ENCODE measurements around the gene KXD1.
"Not testable (repeated sequence)": the region's sequence is repeated elsewhere in the genome, so short reads cannot be mapped to it uniquely, and the experiment has no call there.

KXD1 gene

DNA sequence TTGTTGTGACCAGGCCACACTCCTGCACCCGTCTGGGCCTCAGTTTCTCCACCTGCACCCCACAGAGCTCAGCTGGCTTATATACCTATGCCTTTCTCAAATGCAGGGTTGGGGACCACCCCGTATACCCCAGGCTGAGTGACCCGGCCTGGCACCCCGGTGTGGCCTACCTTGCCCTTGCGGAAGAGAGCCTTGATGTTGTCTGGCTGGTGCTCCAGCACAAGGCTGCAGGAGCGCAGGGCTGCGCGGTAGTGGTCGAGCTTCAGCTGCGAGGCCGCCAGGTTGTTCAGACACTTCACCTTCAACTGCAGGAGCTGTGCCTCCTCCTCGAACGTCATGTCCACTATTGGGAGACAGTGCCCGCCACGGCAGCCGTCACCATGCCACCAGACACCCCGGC lies 20.2 kb upstream of the KXD1 start:
- DNase-seq, result no peak

DNA sequence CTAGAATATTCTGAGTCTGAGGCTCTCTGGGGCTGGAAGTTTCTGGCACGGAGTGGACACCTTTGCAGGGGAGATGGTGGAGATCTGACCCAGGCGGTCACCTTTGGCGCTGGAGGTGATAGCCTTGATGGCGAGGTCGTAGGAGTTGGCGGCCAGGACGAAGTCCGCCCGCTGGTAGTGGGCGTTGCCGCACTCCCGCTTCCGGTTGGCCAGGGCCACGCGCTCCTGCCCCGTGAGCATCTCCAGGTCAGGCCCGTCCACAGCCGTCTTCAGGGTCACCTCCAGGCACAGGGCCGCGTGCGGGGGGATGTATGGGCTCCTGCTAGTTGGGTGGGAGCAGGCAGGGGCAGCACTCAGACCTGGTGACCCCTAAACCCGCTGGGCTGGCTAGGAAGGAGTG lies 19.6 kb upstream of the KXD1 start:
- DNase-seq, result no peak

DNA sequence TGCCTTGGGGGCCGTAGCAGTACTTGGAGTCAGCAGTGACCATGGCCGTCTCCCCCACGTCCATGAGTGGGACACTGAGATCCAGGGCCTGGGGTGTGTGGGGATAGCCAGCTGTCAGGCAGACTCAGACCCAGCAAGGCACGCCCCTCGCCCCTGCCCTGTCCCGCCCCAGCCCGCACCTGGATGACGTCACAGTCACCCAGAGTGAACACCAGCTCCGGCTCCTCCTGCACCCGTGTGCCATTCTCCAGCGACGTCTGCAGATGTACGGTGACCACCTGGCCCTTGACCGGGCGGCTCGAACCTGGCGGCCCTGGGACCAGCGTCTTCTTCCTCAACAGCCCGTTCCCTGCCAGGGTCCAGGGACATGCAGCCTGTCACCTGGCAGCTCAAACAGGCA lies 18.3 kb upstream of the KXD1 start:
- DNase-seq, result no peak

DNA sequence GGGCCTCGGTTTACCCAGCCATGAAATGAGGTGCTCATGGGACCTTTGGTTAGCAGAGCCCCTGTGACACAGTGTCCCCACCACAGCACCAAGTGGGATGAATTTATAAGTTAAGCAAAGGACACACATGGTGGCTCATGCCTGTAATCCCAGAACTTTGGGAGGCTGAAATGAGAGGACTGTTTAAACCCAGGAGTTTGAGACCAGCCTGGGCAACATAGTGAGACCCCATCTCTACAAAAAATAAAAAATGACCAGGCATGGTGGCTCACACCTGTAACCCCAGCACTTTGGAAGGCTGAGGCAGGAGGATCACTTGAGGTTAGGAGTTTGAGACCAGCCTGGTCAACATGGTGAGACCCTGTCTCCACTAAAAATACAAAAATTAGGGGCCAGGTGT lies 17.5 kb upstream of the KXD1 start:
- not testable (repeated sequence) for DNase-seq

DNA sequence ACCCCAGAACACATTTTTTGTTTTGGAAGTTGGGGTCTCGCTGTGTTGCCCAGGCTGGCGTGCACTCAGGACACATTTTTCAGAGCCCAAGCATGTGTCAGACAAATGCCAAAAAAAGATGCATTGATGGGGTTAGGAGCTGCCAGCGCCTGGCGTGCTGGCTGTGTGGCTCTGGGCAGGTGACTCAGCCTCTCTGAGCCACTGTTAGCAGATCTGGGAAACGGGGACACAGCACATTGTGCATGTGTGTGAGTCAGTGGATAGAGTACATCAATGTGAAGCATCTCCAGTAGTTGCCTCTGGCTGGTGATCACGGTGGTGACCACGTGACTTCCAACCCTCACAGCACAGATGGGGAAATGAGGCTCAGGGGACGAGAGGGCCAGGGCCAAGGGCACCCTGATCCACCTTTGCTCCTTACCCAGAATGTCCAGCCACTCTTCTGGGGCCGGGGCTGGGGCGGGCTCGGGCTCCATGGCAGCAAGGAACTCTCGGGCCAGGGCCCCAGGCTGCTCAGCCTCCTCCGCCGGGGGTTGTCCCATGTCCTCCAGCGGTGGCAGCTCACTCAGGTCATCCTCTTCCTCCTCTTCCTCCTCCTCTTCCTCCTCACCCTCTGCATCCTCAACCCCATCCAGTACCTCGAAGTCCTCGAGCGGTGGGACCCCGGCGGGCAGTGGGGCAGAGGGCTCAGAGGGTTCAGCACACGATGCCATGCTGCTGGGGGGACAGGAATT lies 16.2 kb upstream of the KXD1 start:
- no peak for DNase-seq

DNA sequence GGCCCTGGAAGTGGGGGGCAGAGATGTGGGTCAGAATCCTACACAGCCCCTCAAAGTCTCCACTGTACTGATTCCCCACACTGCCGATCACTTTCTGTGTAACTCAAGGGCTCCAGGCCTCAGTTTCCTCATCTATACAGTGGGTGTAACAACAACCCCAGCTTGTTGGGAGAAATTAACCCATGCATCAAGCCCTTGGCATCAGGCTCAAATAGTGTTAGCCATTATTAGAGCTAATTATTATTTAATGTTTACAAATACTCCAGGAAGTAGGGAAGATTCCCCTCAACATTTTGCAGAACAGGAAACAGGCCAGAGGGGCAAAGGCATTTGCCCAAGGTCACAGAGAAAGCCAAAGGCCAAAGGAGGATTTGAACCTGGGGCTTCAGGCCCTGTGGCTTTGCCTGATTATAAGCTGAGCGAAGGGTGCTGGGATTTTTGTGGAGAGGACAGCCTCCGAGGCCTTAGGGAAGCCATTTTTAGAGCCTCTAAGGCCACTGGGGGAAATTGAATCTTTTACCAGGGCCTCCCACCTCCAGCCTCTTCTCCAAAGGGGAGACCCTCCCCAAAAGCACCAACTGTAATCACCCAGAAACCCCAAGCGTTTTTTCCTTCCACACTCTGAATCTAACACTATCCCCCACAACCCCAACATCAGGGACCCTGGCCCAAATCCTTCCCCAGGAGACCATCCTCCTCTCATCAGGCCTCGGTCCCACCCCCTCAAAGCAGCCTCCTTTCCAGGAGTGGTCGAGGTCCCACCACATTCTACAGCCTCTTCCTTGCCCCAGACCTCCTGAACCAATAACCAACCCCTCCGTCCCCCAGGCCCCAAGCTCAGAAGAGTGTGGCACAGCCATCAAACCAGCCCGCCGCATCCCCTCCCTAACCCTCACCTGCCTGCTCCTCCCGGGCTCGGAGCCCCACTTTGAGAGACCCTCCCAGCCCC lies 15.4 kb upstream of the KXD1 start:
- no peak for DNase-seq

DNA sequence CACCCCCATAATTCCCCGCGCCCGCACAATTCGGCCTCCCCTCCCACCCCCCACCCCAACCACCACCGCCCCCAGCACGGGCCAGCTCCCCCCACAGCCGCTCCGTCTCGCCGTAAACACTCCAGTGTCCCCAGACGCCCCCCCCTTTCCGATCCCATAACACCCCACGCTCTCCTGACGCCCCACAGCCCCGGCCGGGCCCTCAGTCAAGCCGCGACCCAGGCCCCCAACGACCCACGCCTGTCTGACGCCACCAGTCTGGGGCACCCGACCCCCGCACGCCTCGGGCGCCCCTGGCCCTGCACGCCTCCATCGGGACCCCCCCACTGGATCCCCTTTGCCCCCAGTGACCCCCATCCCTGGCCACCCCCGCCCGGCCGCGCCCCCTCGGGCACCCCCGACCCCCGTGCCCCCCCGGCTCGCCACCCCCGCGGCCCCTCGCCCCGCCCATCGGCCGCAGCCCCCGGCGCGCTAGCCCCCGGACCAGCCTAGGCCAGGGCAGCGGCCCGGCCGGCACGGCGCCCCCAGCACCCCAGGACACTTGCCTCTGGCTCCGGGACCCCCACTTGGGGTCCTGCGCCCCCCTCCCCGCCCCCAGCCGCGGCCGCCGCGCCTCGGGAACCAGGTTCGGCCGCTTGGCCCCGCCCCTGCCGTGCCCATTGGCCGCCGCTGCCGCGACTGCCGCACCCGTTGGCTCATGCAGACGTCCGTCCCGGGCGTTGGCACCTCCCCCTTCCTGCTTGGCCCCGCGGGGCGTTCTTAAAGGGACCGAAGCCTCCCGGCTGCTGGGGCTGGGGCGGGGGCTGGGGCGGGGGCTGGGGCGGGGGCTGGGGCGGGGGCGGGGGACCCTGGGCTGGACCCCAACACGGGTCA lies 14.5 kb upstream of the KXD1 start, which contains the start of gene FKBP8:
TSS of gene FKBP8 (minus strand) at position 633 of the 873 bp plus-strand sequence. CDS start 1,603 bp downstream, outside the sequence.
- DNase-seq, result peak; percentile 94

DNA sequence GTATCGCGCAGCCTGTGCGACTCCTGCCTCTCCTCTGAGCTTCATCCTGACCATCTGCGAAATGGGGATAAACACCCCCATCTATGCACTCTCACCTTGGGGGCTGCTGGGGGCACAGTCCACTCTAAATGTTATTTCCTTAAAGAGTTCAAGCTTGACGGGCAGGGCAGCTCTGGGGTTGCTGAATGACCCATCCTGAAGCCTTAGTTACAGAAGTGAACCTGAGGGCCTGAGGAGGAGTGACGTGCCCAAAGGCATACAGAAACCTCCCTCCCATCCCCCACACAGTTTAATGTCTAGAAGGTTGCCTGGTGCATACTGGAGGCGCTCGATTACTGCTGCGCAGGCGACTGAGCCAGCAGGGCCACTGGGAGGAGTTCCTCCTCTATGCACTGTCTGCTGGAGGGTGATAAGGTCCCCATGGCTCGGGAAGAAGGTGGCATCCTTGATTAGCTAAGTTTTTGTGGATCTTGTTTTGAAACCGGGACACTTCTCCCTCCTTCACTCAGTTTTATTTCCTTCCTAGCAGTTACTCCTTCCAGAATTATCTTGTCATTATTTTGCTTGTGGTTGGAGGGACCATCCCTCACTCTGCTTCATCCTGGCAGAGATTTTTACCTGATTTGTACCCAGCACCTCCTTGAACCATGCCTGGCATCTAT lies 13.7 kb upstream of the KXD1 start:
- peak; percentile 90 for DNase-seq

DNA sequence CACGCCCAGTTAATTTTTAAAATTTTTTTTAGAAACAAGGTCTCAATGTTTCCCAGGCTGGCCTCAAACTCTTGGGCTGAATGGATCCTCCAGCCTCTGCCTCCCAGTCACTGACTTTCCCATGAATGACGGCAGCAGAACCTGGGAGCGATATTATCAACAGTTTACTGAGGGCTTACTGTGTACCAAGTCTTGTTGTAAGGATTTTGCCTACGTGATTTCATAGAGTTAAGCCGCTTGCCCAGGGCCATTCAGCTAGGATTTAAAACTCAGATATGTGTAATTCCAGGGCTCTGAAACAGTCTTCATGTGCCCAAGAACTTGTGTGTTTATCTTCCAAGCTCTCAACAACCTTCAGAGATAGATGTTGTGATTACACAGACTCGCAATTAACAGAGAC lies 6.0 kb upstream of the KXD1 start:
- DNase-seq, result no peak

DNA sequence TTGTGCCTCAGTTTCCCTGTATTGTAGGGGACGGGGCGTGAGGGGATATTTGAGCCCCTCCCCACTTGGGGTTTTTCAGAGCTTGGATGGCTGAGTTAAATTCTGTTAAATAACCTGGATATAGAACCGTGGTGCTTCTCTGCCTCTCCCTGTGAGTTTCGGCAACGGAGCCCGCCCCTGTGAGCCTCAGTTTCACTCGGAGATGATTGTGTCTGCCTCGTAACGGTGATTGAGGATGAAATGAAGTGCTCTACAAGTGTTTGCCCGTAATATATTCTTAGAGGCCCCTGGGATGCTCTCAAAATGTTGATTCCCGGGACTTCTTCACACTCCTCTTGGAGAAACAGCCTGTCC lies 509 bp downstream of the KXD1 start:
- peak; percentile 19 for DNase-seq

DNA sequence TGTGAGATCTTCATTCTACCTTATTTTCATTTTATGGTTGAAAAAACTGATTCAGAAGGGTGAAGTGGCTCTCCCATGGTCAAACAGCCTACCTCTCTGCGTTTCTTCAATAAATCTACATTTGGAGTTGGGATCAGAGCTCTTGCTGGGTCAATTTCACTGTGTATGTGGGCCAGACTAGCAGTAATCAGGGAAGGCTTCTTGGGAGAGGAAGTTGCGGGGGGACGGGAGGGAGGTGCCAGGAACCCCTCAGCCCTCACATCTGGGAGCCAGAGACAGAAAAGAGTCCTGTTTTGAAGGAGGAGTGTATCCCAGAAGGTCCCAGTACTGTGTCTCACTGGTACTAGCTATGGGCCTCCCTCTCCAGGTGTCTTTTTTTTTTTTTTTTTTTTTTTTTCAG lies 934 bp downstream of the KXD1 start:
- DNase-seq, result peak; percentile 8

DNA sequence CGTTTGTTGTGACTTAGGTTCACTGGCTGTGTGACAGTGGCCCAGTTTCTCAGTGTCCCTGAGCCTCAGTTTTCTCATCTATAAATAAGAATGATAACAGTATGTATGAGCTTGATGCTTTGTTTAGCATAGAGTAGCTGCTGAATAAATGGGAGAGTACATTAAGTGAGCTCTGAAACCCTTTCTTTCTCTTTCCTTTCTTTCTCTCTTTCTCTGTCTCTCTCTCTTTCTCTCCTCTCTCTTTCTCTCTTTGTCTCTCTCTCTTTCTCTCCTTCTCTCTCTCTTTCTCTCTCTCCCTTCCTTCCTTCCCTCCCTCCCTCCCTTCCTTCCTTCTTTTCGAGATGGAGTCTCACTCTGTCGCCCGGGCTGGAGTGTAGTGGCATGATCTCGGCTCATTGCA lies 2.0 kb downstream of the KXD1 start:
- DNase-seq, result no peak

DNA sequence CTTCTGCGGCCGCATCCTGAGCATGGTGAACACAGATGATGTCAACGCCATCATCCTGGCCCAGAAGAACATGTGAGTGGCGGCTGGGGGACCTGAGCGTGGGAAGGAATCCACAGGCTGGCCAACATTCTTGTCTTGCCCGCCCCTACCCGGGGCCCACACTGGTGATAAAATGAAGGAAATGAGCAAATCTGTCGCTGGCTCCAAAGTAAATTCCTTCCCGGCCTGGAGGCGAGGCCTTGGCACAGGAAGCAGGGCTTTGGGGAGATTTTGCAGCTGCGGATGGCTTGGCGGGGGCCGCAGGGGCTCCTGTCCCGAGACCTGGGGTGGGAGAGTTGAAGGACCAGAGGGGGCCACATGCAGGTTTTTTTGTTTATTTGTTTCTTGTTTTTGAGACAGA lies 4.4 kb downstream of the KXD1 start:
- no peak for DNase-seq

DNA sequence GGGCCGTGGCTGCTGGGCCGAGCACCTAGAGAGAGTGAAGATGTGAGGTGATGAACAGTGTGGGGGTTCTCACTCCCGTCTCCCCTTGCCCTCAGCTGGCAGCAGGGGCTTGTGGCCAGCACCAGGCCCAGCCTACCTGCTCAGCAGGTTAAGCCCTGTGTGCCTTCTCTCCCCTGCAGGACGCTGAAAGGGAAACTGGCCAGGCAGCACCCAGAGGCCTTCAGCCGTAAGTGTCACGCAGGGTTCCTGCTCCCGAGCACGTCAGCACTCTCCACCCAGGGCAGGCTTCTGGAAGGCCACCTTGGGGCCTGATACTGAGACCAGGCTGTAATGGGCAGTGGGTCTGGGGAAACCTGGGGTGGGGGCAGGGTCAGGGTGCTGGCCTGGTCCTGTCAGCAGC lies 9.3 kb downstream of the KXD1 start:
- no peak for DNase-seq

DNA sequence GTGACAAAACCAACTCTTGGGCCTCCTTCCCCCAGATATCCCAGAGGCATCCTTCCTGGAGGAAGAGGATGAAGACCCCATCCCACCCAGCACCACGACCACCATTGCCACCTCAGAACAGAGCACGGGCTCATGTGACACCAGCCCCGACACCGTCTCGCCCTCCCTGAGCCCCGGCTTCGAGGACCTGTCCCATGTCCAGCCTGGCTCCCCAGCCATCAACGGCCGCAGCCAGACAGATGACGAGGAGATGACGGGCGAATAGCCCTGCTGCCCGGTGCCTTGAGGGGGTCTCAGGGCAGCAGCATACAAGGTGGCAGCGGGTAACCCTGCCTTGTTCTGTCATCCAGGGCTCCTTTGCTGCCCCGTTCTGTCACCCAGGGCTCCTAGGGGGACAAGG lies 10.7 kb downstream of the KXD1 start:
- DNase-seq, result no peak

DNA sequence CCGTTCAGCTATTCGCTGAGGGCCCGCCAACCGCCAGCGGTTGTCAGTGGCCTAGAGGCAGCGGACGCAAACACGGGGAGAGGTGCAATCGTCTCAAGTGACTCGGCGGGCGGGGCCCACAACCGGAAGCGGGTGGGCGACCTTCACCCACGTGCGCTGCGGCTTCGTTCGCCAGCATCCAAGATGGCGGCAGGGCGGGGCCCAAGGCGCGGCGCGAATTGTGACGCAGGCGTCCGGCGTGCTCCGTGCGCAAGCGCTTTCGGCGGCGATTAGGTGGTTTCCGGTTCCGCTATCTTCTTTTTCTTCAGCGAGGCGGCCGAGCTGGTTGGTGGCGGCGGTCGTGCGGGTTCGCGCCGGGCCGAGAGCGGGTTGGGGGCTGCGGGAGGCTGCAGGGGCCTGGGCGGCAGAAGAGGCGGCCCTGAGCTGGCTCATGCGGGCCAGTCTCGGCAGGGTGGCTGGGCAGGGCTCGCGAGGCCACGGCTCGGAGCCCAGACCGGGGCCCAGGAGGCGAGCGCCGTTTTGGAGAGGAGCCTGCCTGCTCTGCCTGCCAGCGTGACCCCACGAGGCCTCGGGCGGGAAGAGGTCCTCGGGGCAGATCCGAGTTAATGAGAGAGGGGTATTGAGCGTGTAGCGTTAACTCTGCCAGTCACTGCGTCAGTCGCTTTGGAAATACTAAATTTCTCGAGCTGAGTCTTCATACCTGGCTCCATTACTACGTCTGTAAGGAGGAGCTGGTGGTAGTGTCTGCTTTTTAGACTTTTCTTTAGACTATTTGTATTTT lies 14.1 kb downstream of the KXD1 start, which contains the start of gene UBA52:
TSS of gene UBA52 (plus strand) at position 294 of the 781 bp plus-strand sequence. CDS start 1,444 bp downstream, outside the sequence.
- DNase-seq, result peak; percentile 99

DNA sequence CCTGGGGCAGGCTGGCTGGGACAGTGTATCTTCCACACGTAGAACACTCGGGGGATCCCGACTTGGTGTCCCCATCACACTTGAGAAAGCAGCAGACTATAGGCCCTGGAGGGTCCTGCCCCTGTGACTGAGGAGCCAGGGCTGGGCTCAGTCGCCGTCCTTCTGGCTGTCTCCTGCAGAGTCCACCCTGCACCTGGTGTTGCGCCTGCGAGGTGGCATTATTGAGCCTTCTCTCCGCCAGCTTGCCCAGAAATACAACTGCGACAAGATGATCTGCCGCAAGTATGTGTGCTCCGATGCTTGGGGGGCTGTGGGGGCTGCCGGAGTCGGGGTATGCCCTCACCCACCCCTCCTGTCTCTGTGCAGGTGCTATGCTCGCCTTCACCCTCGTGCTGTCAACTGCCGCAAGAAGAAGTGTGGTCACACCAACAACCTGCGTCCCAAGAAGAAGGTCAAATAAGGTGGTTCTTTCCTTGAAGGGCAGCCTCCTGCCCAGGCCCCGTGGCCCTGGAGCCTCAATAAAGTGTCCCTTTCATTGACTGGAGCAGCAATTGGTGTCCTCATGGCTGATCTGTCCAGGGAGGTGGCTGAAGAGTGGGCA lies 17.1 kb downstream of the KXD1 start:
- DNase-seq, result no peak

DNA sequence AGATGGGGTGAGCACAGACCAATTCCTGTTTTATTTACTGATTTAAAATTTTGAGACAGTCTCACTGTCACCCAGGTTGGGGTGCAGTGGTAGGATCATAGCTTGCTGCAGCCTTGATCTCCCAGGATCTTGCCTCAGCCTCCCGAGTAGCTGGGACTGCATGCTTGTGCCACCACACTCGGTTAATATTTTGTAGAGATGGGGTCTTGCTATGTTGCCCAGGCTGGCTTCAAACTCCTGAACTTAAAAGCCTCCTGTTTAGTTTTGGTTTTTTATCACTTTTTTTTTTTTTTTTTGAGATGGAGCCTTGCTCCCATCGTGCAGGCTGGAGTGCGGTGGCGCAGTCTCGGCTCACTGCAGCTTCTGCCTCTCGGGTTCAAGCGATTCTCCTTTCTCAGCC lies 18.7 kb downstream of the KXD1 start:
- DNase-seq, result no peak

DNA sequence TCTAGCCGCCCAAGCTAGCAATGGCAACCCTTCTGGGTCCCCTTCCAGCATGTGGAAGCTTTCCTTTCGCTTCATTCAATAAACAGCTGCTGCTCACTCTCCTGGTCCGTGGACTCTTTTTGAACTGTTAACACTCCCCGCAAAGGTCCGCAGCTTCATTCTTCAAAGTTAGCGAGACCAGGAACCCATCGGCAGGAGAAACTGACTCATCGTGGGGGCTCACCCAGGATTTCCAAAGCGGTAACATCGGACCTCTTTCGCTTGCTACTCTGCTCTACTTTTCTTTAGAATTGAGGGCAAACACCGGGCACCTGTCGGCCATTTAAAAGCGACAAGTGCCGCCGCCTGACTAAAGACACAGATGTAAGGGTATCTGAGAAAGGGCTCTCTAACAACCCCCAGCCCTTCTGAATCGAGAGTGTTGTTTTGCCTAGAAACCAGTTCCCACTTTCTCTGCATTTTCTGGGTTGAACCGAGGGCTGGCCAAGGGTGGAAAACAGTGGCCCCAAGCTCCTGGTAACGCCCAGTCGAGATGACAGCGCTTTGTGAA lies 19.8 kb downstream of the KXD1 start:
- DNase-seq, result no peak

DNA sequence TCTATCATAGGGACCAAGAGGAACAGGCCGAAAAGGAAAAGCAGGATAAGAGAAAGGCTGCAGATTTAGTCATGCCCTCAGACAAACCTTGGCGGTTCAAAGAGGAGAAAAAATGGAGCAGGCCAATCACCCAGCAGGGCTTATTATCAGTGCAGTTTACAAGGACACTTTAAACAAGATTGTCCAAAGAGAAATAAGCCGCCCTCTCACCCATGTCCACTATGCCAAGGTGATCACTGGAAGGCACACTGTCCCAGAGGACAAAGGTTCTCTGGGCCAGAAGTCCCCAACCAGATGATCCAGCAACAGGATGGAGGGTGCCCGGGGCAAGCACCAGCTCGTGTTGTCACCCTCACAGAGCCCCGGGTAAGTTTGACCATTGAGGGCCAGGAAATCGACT lies 22.6 kb downstream of the KXD1 start:
- no peak for DNase-seq

DNA sequence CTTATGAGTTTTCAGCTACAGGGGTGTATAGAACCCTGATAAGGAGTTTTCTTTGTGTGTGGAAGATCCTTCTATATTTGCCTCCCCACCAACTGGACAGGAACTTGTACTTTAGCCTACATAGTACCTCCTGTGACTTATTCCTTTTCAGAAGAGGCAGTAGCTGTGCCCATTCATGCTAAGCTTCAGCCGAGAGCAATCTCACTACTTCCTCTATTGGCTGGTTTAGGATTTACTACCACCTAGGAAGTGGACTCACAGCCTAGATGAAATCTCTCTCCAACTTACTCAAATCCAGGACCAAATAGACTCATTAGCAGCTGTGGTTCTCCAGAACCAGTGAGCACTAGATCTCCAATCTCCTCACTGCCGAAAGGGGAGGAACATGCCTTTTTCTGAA lies 28.6 kb downstream of the KXD1 start:
- DNase-seq, result no peak
